ENCODE measurements around the gene KYNU.

Gene KYNU

DNA sequence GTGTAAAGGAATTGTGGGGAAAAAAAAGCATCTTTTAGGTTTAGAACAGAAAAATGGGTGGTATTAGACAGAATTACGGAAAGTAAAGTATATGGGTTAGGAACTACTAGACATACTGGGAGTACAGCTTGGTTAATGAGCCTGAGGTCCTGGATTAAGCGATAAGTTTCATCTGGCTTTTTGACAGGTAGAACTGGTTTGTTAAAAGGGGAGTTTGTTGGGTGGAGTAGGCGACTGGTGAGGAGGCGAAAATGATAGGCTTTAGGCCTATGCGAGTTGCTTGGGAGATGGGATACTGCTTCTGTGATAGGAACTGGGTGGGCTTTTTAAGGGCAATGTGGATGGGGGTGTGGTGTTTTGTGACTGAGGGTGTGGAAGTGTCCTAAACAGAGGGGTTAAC lies 56.5 kb downstream of the KYNU start:
- no peak for DNase-seq
- Histone ChIP-seq H3K4me3 (ENCODE audit: insufficient read depth, low read depth, low read length, poor library complexity, severe bottlenecking) (no peak overlapping the region), H3K27ac (ENCODE audit: insufficient read depth, low read length, poor library complexity, severe bottlenecking) (no peak overlapping the region), H3K36me3 (ENCODE audit: control insufficient read depth, insufficient read depth, low read length) (no peaks in the 10 kb centered on the region), H3K9me3 (ENCODE audit: control insufficient read depth, low read length) (no peaks in the 10 kb centered on the region), H3K27me3 (replicated peaks; ENCODE audit: control insufficient read depth, insufficient read depth, low read length, poor library complexity, severe bottlenecking) (no peaks in the 10 kb centered on the region), H3K4me1 (ENCODE audit: control insufficient read depth, insufficient read depth, low read length, poor library complexity, severe bottlenecking) (no peaks in the 10 kb centered on the region)

DNA sequence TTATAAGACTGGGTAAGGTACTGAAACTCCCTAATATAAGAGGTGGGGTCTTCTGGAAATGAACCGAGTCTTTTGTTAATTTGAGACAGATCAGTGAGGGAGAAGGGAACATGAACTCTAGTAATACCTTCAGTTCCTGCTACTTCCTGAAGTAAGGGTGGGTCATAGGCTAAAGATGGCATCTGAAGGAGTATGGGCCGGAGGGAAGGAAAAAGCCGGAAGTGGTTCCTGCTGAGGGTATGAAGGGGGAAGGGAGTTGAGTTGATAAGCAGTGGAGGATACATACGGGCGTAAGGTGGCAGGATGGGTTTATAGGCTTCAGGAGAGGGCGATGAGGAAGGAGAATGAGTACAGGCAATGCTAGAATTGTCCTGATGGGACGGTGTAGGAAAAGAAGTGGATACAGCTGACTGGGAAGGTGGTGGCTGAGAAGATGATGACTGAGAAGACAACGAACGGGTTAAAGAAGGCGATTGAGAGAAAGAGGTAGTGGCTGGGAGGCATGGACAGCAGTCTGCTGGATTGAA lies 58.2 kb downstream of the KYNU start:
- no peaks in the 10 kb centered on the region for H3K36me3 ChIP-seq (ENCODE audit: control insufficient read depth, insufficient read depth, low read length)
- H3K9me3 ChIP-seq (ENCODE audit: control insufficient read depth, low read length): no peaks in the 10 kb centered on the region

DNA sequence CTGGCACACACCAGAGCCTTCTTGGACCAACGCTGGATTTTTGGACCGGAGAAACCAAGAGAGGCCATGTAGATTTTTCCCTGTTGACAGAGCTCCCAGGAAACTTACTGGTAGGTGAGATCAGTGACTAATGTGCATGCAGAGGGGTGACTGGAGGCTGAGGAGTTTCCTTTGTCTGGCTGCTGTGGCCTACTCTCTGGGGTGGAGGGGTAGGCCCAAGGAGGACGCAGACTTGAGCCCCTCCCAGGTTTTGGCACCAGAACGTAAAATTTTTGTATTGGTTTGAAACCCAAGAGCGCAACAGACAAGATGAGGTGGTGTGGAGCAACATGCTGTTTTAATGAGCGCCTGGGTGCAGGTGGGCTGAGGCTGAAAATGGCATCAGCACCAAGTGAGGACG lies 59.2 kb downstream of the KYNU start:
- Histone ChIP-seq H3K27me3 (replicated peaks; ENCODE audit: control insufficient read depth, insufficient read depth, low read length, poor library complexity, severe bottlenecking) (no peaks in the 10 kb centered on the region), H3K4me1 (ENCODE audit: control insufficient read depth, insufficient read depth, low read length, poor library complexity, severe bottlenecking) (no peaks in the 10 kb centered on the region), H3K9me3 (ENCODE audit: control insufficient read depth, low read length) (no peaks in the 10 kb centered on the region), H3K36me3 (ENCODE audit: control insufficient read depth, insufficient read depth, low read length) (no peaks in the 10 kb centered on the region), H3K4me3 (ENCODE audit: insufficient read depth, low read depth, low read length, poor library complexity, severe bottlenecking) (no peak overlapping the region), H3K27ac (ENCODE audit: insufficient read depth, low read length, poor library complexity, severe bottlenecking) (no peak overlapping the region)
- no peak for DNase-seq

More for the DNA sequence above, 58.2 kb downstream of the KYNU start:
- Histone ChIP-seq H3K4me3 (ENCODE audit: insufficient read depth, low read depth, low read length, poor library complexity, severe bottlenecking) (no peak overlapping the region), H3K27me3 (replicated peaks; ENCODE audit: control insufficient read depth, insufficient read depth, low read length, poor library complexity, severe bottlenecking) (no peaks in the 10 kb centered on the region), H3K27ac (ENCODE audit: insufficient read depth, low read length, poor library complexity, severe bottlenecking) (no peak overlapping the region), H3K4me1 (ENCODE audit: control insufficient read depth, insufficient read depth, low read length, poor library complexity, severe bottlenecking) (no peaks in the 10 kb centered on the region)
- DNase-seq: no peak

DNA sequence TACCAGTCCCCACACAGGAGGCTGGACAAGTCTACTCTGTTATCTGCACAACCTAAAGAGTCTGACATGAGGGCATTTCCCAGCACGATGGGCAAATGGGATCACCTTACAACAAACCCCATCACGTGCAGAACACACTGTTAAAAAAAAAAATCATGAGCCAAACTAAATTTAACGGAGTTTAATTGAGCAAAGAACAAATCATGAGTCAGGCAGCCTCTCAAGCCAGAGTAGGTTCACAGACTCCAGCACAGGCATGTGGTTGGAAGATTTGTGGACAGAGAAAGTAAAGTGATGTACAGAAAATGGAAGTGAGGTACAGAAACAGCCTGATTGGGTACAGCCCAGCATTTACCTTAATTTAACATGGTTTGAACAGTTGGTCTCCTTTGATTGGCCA lies 59.9 kb downstream of the KYNU start:
- no peaks in the 10 kb centered on the region for H3K4me1 ChIP-seq (ENCODE audit: control insufficient read depth, insufficient read depth, low read length, poor library complexity, severe bottlenecking)
- H3K36me3 ChIP-seq (ENCODE audit: control insufficient read depth, insufficient read depth, low read length): no peaks in the 10 kb centered on the region
- no peaks in the 10 kb centered on the region for H3K27me3 ChIP-seq (replicated peaks; ENCODE audit: control insufficient read depth, insufficient read depth, low read length, poor library complexity, severe bottlenecking)
- H3K27ac ChIP-seq (ENCODE audit: insufficient read depth, low read length, poor library complexity, severe bottlenecking): no peak overlapping the region
- H3K4me3 ChIP-seq (ENCODE audit: insufficient read depth, low read depth, low read length, poor library complexity, severe bottlenecking): no peak overlapping the region
- no peaks in the 10 kb centered on the region for H3K9me3 ChIP-seq (ENCODE audit: control insufficient read depth, low read length)
- DNase-seq: no peak

DNA sequence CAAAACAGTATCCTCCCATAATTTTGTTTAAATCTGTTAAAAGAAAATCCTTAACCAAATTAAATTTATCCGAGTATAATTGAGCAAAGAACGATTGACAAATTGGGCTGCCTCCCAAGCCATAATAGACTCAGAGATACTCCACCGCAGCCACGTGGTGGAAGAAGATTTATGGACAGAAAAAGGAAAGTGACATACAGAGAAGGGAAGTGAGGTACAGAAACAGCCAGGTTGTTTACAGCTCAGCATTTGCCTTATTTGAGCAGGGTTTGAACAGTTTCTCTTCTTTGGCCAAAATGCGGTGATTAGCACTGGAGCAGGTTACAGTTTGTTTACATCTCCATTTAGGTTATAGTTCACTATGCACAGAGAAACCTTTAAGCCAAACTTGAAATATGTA lies 60.8 kb downstream of the KYNU start:
- Histone ChIP-seq H3K27me3 (replicated peaks; ENCODE audit: control insufficient read depth, insufficient read depth, low read length, poor library complexity, severe bottlenecking) (no peaks in the 10 kb centered on the region), H3K9me3 (ENCODE audit: control insufficient read depth, low read length) (no peaks in the 10 kb centered on the region), H3K36me3 (ENCODE audit: control insufficient read depth, insufficient read depth, low read length) (no peaks in the 10 kb centered on the region), H3K27ac (ENCODE audit: insufficient read depth, low read length, poor library complexity, severe bottlenecking) (no peak overlapping the region), H3K4me3 (ENCODE audit: insufficient read depth, low read depth, low read length, poor library complexity, severe bottlenecking) (no peak overlapping the region), H3K4me1 (ENCODE audit: control insufficient read depth, insufficient read depth, low read length, poor library complexity, severe bottlenecking) (no peaks in the 10 kb centered on the region)
- no peak for DNase-seq

DNA sequence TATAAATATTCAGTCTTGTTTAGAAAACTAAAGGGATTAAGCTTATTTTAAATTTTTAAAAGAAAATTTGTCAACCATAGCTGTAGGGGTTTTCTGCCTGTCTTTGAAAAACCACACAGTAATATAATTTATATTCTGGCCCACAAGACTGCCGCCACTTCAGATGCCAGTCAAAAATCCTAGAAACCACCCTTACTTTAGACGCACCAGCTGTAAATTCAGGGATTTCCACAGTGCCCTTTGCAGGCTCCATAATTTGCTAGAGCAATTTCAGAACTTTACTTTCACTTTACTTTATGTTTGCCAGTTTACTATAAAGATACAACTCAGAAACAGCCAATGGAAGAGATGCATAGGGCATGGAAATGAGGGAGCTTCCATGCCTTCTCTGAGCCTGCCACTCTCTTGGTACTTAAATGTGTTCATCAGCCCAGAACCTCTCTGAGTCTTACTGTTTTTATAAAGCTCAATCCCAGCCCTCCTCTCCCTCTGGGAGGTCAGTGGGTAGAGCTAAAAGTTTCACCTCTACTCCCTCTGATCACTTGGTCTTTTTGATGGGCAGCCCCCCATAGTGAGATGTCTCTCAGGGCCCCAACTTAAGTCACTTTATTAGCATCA lies 63.3 kb downstream of the KYNU start:
- Histone ChIP-seq H3K4me1 (ENCODE audit: control insufficient read depth, insufficient read depth, low read length, poor library complexity, severe bottlenecking) (no peaks in the 10 kb centered on the region), H3K36me3 (ENCODE audit: control insufficient read depth, insufficient read depth, low read length) (no peaks in the 10 kb centered on the region), H3K27ac (ENCODE audit: insufficient read depth, low read length, poor library complexity, severe bottlenecking) (no peak overlapping the region), H3K4me3 (ENCODE audit: insufficient read depth, low read depth, low read length, poor library complexity, severe bottlenecking) (no peak overlapping the region), H3K27me3 (replicated peaks; ENCODE audit: control insufficient read depth, insufficient read depth, low read length, poor library complexity, severe bottlenecking) (no peaks in the 10 kb centered on the region), H3K9me3 (ENCODE audit: control insufficient read depth, low read length) (no peaks in the 10 kb centered on the region)
- DNase-seq: no peak

DNA sequence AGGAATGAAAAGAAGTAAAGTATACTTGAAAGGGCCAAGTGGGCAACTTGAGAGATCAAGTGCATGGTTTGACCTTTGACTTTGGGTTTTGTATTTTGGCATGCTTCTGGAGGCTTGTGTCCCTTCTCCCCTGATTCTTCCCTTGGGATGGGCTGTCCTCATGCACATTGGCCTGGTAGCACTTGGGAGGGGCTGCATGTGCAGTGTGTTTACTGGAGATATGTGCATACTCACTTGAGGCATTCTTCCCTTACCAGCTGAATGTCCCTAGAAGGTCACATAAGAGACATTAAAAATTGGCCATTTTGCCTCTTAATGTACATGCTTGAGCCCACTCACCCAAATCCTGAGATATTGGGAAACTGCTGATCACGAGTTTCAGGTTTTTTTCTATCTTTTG lies 65.2 kb downstream of the KYNU start:
- H3K36me3 ChIP-seq (ENCODE audit: control insufficient read depth, insufficient read depth, low read length): no peaks in the 10 kb centered on the region
- no peak overlapping the region for H3K4me3 ChIP-seq (ENCODE audit: insufficient read depth, low read depth, low read length, poor library complexity, severe bottlenecking)
- H3K9me3 ChIP-seq (ENCODE audit: control insufficient read depth, low read length): no peaks in the 10 kb centered on the region
- H3K27ac ChIP-seq (ENCODE audit: insufficient read depth, low read length, poor library complexity, severe bottlenecking): no peak overlapping the region
- H3K27me3 ChIP-seq (replicated peaks; ENCODE audit: control insufficient read depth, insufficient read depth, low read length, poor library complexity, severe bottlenecking): no peaks in the 10 kb centered on the region
- no peak for DNase-seq
- no peaks in the 10 kb centered on the region for H3K4me1 ChIP-seq (ENCODE audit: control insufficient read depth, insufficient read depth, low read length, poor library complexity, severe bottlenecking)

DNA sequence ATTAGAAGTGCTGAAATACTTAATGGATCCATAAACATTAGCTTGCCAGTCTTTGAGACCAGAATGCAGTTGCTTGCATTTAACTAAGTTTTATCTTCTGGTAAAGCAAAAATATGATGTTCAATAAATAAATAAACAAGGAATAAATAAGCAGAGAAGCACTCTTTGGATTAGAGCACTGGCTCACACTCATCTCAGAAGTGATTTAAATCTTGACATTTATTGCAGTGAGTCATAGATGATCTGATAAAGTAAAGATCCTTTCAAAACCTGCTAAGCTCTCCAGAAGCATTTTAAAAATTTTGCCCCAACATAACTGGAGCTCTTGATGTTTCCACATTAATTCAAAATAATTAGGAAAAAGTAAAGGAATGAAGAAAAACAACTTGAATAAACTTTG lies 66.8 kb downstream of the KYNU start:
- no peaks in the 10 kb centered on the region for H3K27me3 ChIP-seq (replicated peaks; ENCODE audit: control insufficient read depth, insufficient read depth, low read length, poor library complexity, severe bottlenecking)
- no peaks in the 10 kb centered on the region for H3K9me3 ChIP-seq (ENCODE audit: control insufficient read depth, low read length)
- no peak overlapping the region for H3K27ac ChIP-seq (ENCODE audit: insufficient read depth, low read length, poor library complexity, severe bottlenecking)
- H3K36me3 ChIP-seq (ENCODE audit: control insufficient read depth, insufficient read depth, low read length): no peaks in the 10 kb centered on the region
- H3K4me3 ChIP-seq (ENCODE audit: insufficient read depth, low read depth, low read length, poor library complexity, severe bottlenecking): no peak overlapping the region
- no peaks in the 10 kb centered on the region for H3K4me1 ChIP-seq (ENCODE audit: control insufficient read depth, insufficient read depth, low read length, poor library complexity, severe bottlenecking)
- no peak for DNase-seq

DNA sequence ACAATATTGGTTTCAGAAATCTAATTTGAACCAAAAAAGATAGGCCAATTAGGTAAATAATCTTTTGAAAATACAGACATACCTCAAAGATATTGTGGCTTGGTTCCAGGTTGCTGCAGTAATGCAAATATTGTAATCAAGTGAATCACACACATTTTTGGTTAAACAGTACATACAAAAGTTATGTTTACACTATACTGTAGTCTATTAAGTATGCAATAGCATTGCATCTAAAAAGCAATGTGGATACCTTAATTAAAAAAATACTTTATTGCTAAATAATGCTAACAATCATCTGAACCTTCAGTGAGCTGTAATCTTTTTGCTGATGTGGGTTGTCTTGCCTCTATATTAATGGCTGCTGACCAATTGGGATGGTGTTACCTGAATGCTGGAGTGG lies 67.3 kb downstream of the KYNU start:
- H3K4me3 ChIP-seq (ENCODE audit: insufficient read depth, low read depth, low read length, poor library complexity, severe bottlenecking): no peak overlapping the region
- H3K4me1 ChIP-seq (ENCODE audit: control insufficient read depth, insufficient read depth, low read length, poor library complexity, severe bottlenecking): no peaks in the 10 kb centered on the region
- H3K27me3 ChIP-seq (replicated peaks; ENCODE audit: control insufficient read depth, insufficient read depth, low read length, poor library complexity, severe bottlenecking): no peaks in the 10 kb centered on the region
- no peak for DNase-seq
- H3K9me3 ChIP-seq (ENCODE audit: control insufficient read depth, low read length): no peaks in the 10 kb centered on the region
- no peaks in the 10 kb centered on the region for H3K36me3 ChIP-seq (ENCODE audit: control insufficient read depth, insufficient read depth, low read length)
- no peak overlapping the region for H3K27ac ChIP-seq (ENCODE audit: insufficient read depth, low read length, poor library complexity, severe bottlenecking)

DNA sequence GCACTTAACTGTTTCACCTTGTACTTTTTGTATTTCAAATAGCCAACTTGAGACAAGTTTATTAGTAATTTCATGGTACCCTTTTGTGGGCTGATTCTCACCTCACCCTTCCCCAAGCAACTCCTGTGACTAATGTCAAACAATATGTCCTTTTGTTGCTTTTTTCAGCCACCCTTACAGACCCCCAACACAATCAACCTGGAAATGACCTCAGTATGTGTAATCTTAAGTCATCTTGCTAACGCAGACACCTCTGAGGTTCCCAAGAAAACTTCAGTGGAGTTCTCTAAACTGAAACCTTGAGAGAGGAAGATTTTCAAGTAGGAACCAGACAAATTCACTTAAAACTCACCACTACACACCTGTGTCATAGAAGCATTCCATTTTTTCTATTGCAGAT lies 69.5 kb downstream of the KYNU start:
- no peaks in the 10 kb centered on the region for H3K4me1 ChIP-seq (ENCODE audit: control insufficient read depth, insufficient read depth, low read length, poor library complexity, severe bottlenecking)
- no peak overlapping the region for H3K4me3 ChIP-seq (ENCODE audit: insufficient read depth, low read depth, low read length, poor library complexity, severe bottlenecking)
- DNase-seq: no peak
- H3K27ac ChIP-seq (ENCODE audit: insufficient read depth, low read length, poor library complexity, severe bottlenecking): no peak overlapping the region
- no peaks in the 10 kb centered on the region for H3K9me3 ChIP-seq (ENCODE audit: control insufficient read depth, low read length)
- H3K27me3 ChIP-seq (replicated peaks; ENCODE audit: control insufficient read depth, insufficient read depth, low read length, poor library complexity, severe bottlenecking): no peaks in the 10 kb centered on the region
- no peaks in the 10 kb centered on the region for H3K36me3 ChIP-seq (ENCODE audit: control insufficient read depth, insufficient read depth, low read length)

All from effector memory CD4-positive, alpha-beta T cell (primary cell).